Keratinocyte (primary cell): ENCODE measurements around the gene PARPBP. TPM values are rescaled to one million over a fixed set of nuclear protein-coding genes. Genes with fewer than 3 reads are reported as not detected.

Experiments used
- DNase-seq: peaks from one replicate; pipeline ENCODE4 v3.0.0-alpha.2; 2011; ENCODE audit warnings: low read depth, missing footprints, low spot score
- FAIRE-seq: peaks from 2 replicates; lab custom pipeline; 2011; peaks lifted over from hg19 to GRCh38; lab: Jason Lieb, UNC
- H2AFZ ChIP-seq: 2 replicates; pipeline ENCODE4 v1.6.0; 2012; ENCODE audit warnings: low read length, control low read depth, inconsistent platforms; ENCODE audit not compliant: control insufficient read depth
- H3K27ac ChIP-seq: 2 replicates; pipeline ENCODE4 v1.5.1; 2011; ENCODE audit warnings: low read length; ENCODE audit not compliant: control insufficient read depth, insufficient read depth
- H3K27me3 ChIP-seq: 3 replicates; pipeline ENCODE4 v1.6.0; 2011; ENCODE audit warnings: low read length; ENCODE audit not compliant: control insufficient read depth, insufficient read depth; ENCODE audit errors: extremely low read depth
- H3K36me3 ChIP-seq, 2 experiments: 2 replicates in 1 of 2; 3 replicates in 1 of 2; pipeline ENCODE4 v1.5.1; 2011; ENCODE audit warnings: low read length in 2 of 2, mild to moderate bottlenecking in 1 of 2; ENCODE audit not compliant: control insufficient read depth in 2 of 2, insufficient read depth in 2 of 2; ENCODE audit errors: extremely low read depth in 1 of 2
- H3K4me1 ChIP-seq: 3 replicates; pipeline ENCODE4 v1.5.1; 2011; ENCODE audit warnings: low read length; ENCODE audit not compliant: control insufficient read depth, insufficient read depth; ENCODE audit errors: extremely low read depth
- H3K4me2 ChIP-seq: 3 replicates; pipeline ENCODE4 v1.6.0; 2011; ENCODE audit warnings: low read depth, low read length; ENCODE audit not compliant: control insufficient read depth, insufficient read depth; ENCODE audit errors: extremely low read depth
- H3K4me3 ChIP-seq, 3 experiments: fragments of 200-600 bp in 1 of 3; sonication (generic) in 1 of 3; 2 replicates in 2 of 3; 3 replicates in 1 of 3; pipeline ENCODE4 v1.5.1; 2011 to 2016; ENCODE audit warnings: low read length in 3 of 3, mild to moderate bottlenecking in 3 of 3, control low read depth in 2 of 3, inconsistent platforms in 1 of 3, low read depth in 1 of 3, mixed read lengths in 1 of 3, mixed run types in 1 of 3, moderate library complexity in 1 of 3; ENCODE audit not compliant: control insufficient read depth in 2 of 3, insufficient read depth in 2 of 3; ENCODE audit errors: extremely low read depth in 1 of 3
- H3K79me2 ChIP-seq: 2 replicates; pipeline ENCODE4 v1.6.0; 2012; ENCODE audit warnings: low read length; ENCODE audit not compliant: control insufficient read depth, insufficient read depth
- H3K9ac ChIP-seq: 3 replicates; pipeline ENCODE4 v1.6.0; 2011; ENCODE audit warnings: low read length; ENCODE audit not compliant: control insufficient read depth, insufficient read depth; ENCODE audit errors: extremely low read depth
- H3K9me1 ChIP-seq: 3 replicates; pipeline ENCODE4 v1.6.0; 2011; ENCODE audit warnings: low read length; ENCODE audit not compliant: control insufficient read depth, insufficient read depth; ENCODE audit errors: extremely low read depth
- H3K9me3 ChIP-seq: 2 replicates; pipeline ENCODE4 v1.5.1; 2012; ENCODE audit warnings: low read depth, low read length; ENCODE audit not compliant: control insufficient read depth
- H4K20me1 ChIP-seq: 3 replicates; pipeline ENCODE4 v1.6.0; 2011; ENCODE audit warnings: low read length; ENCODE audit not compliant: control insufficient read depth, insufficient read depth; ENCODE audit errors: extremely low read depth
- EZH2 ChIP-seq: IDR thresholded peaks from one replicate; pipeline ENCODE4 v1.6.1; 2012; ENCODE audit warnings: inconsistent platforms, mild to moderate bottlenecking, low read length, moderate library complexity
- dilution Hi-C: fragments of 300-500 bp; cut with MboI; formaldehyde crosslinking; loops from one replicate; pipeline ENCODE4 v1.7.0; 2020; ENCODE audit warnings: low sequenced_read_pairs; ENCODE audit not compliant: extremely low pct_ligation_motif_present
- polyA plus RNA-seq, 5 experiments: library from polyadenylated mRNA; depleted of rRNA in 3 of 5; stranded (reverse) in 3 of 5; stranded (forward) in 1 of 5; unstranded in 1 of 5; fragments of >200 nt; gene quantifications; 1 replicate in 1 of 5; 2 replicates in 3 of 5; 3 replicates in 1 of 5; pipeline versions ENCODE4 v1.2.1 to v1.2.3, GENCODE V29; 2011 to 2012; ENCODE audit warnings: missing spikeins in 2 of 5, low read depth in 1 of 5, low replicate concordance in 1 of 5
- TF ChIP-seq, protein P1 (sequence below), 3 experiments: IDR thresholded peaks in 1 of 3; conservative IDR thresholded peaks in 1 of 3; optimal IDR thresholded peaks in 1 of 3; 2 replicates in 2 of 3; 3 replicates in 1 of 3; pipeline versions ENCODE3 to v1.5.1; 2011; ENCODE audit warnings: low read length in 3 of 3, mild to moderate bottlenecking in 3 of 3, moderate library complexity in 2 of 3, control low read depth in 1 of 3, inconsistent platforms in 1 of 3; ENCODE audit not compliant: insufficient read depth in 2 of 3; ENCODE audit errors: extremely low read depth in 1 of 3

PARPBP gene
- polyA plus RNA-seq, 1 donor (not counting 4 experiments of a cell fraction or from before 2014, with no cell fraction given) = 9.1 TPM

GRCh38 chr12:102169922-102170621, 50.1 kb downstream of the PARPBP start:
- Histone ChIP-seq H3K4me3 (no peak overlapping the region), H2AFZ (no peak overlapping the region), H3K9ac (no peak overlapping the region), H3K79me2 (no peaks in the 10 kb centered on the region), H3K4me2 (no peak overlapping the region), H3K9me1 (no peaks in the 10 kb centered on the region), H3K27me3 (no peaks in the 10 kb centered on the region), H3K4me1 (no peaks in the 10 kb centered on the region), H3K9me3 (no peaks in the 10 kb centered on the region), H4K20me1 (no peaks in the 10 kb centered on the region), H3K36me3 (no peaks in the 10 kb centered on the region), H3K27ac (no peak overlapping the region)
- DNase-seq = no peak
- dilution Hi-C loops = no loop called here
- TF ChIP-seq, protein P1, sequence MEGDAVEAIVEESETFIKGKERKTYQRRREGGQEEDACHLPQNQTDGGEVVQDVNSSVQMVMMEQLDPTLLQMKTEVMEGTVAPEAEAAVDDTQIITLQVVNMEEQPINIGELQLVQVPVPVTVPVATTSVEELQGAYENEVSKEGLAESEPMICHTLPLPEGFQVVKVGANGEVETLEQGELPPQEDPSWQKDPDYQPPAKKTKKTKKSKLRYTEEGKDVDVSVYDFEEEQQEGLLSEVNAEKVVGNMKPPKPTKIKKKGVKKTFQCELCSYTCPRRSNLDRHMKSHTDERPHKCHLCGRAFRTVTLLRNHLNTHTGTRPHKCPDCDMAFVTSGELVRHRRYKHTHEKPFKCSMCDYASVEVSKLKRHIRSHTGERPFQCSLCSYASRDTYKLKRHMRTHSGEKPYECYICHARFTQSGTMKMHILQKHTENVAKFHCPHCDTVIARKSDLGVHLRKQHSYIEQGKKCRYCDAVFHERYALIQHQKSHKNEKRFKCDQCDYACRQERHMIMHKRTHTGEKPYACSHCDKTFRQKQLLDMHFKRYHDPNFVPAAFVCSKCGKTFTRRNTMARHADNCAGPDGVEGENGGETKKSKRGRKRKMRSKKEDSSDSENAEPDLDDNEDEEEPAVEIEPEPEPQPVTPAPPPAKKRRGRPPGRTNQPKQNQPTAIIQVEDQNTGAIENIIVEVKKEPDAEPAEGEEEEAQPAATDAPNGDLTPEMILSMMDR (optimal IDR thresholded peaks at IDR 0.05 in 1 of 3, IDR thresholded peaks at IDR 0.05 in 1 of 3, conservative IDR thresholded peaks at IDR 0.05 in 1 of 3; ENCODE audit: extremely low read depth in 1 of 3, insufficient read depth in 2 of 3, low read length in 3 of 3) = peak; percentile 67 to 80 (median 68)
- TF ChIP-seq EZH2 = no peak
- FAIRE-seq = no peak

DNA sequence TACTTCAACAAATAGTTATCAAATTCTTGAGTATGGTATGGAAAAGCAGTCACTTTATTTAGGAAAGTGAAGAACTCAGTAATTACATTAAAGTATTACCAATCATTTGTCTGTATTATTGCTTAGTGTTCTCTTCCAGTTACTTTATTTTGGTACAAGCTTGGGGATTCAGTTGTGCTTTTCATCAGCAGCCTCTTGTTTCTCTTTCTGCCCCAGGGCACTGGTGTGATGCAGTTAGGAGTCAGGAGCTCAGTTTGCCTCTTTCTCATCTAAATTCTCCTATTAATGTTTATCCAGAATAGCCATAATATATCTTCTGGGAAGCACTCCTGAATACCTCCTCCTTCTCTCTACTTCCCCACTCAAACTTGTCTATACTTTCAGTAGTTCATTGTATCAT, 52.0 kb downstream of the PARPBP start:
- Histone ChIP-seq H3K79me2 (no peaks in the 10 kb centered on the region), H3K4me3 (no peak overlapping the region), H2AFZ (no peak overlapping the region), H3K4me2 (no peak overlapping the region), H3K27me3 (no peaks in the 10 kb centered on the region), H3K27ac (no peak overlapping the region), H3K4me1 (no peaks in the 10 kb centered on the region), H4K20me1 (no peaks in the 10 kb centered on the region), H3K9me1 (no peaks in the 10 kb centered on the region), H3K9ac (no peak overlapping the region), H3K36me3 (no peaks in the 10 kb centered on the region), H3K9me3 (no peaks in the 10 kb centered on the region)
- DNase-seq = no peak
- dilution Hi-C loops = no loop called here
- FAIRE-seq = no peak
- TF ChIP-seq, protein P1 (optimal IDR thresholded peaks at IDR 0.05 in 1 of 3, IDR thresholded peaks at IDR 0.05 in 1 of 3, conservative IDR thresholded peaks at IDR 0.05 in 1 of 3; ENCODE audit: extremely low read depth in 1 of 3, insufficient read depth in 2 of 3, low read length in 3 of 3) = no peak
- TF ChIP-seq EZH2 = no peak
